ENCODE results near the gene PRKACA.

Gene PRKACA

GRCh38 chr19:14116525-14116917, 1.0 kb downstream of the PRKACA start:
- DNase-seq (ENCODE audit: low read depth) = no peak

- no peak for DNase-seq (ENCODE audit: low read depth)
Observed at GRCh38 chr19:14115756-14116155, 1.8 kb downstream of the PRKACA start.

GRCh38 chr19:14114854-14115253, 2.7 kb downstream of the PRKACA start:
- peak; percentile 20 for DNase-seq (ENCODE audit: low read depth)

GRCh38 chr19:14114439-14114838, 3.1 kb downstream of the PRKACA start:
- no peak for DNase-seq (ENCODE audit: low read depth)

GRCh38 chr19:14113762-14114414, 3.7 kb downstream of the PRKACA start:
- DNase-seq (ENCODE audit: low read depth) = peak; percentile 27

- no peak for DNase-seq (ENCODE audit: low read depth)
Observed at GRCh38 chr19:14112809-14113385, 4.7 kb downstream of the PRKACA start.

GRCh38 chr19:14112051-14112808, 5.3 kb downstream of the PRKACA start:
- no peak for DNase-seq (ENCODE audit: low read depth)

GRCh38 chr19:14111486-14111885, 6.1 kb downstream of the PRKACA start:
- DNase-seq (ENCODE audit: low read depth) = no peak

GRCh38 chr19:14110650-14111049, 6.9 kb downstream of the PRKACA start:
- no peak for DNase-seq (ENCODE audit: low read depth)

- DNase-seq (ENCODE audit: low read depth) = no peak
Observed at GRCh38 chr19:14107581-14108461, 9.7 kb downstream of the PRKACA start.

- DNase-seq (ENCODE audit: low read depth) = no peak
Observed at GRCh38 chr19:14106840-14107239, 10.7 kb downstream of the PRKACA start.

GRCh38 chr19:14105680-14106079, 11.9 kb downstream of the PRKACA start:
- no peak for DNase-seq (ENCODE audit: low read depth)

- DNase-seq (ENCODE audit: low read depth) = no peak
Observed at GRCh38 chr19:14103310-14103709, 14.3 kb downstream of the PRKACA start.

GRCh38 chr19:14102756-14103155, 14.8 kb downstream of the PRKACA start:
- no peak for DNase-seq (ENCODE audit: low read depth)

GRCh38 chr19:14102102-14102696, 15.4 kb downstream of the PRKACA start:
- no peak for DNase-seq (ENCODE audit: low read depth)

GRCh38 chr19:14101003-14101545, 16.5 kb downstream of the PRKACA start:
- no peak for DNase-seq (ENCODE audit: low read depth)

- DNase-seq (ENCODE audit: low read depth) = no peak
Observed at GRCh38 chr19:14097532-14098151, 19.9 kb downstream of the PRKACA start.

GRCh38 chr19:14096272-14096992, 21.1 kb downstream of the PRKACA start:
- DNase-seq (ENCODE audit: low read depth) = no peak

GRCh38 chr19:14094854-14095253, 22.7 kb downstream of the PRKACA start:
- DNase-seq (ENCODE audit: low read depth) = no peak

GRCh38 chr19:14093117-14093823, 24.3 kb downstream of the PRKACA start:
- no peak for DNase-seq (ENCODE audit: low read depth)

Measured in activated T-cell treated with anti-CD3 and anti-CD28 coated beads for 24 hours (primary cell).